Psoas muscle (tissue), 8 donors: ENCODE data around the gene RGL3. TPM values are rescaled to one million over a fixed set of nuclear protein-coding genes. Genes with fewer than 3 reads are reported as not detected.
"Not testable (repeated sequence)": the region's sequence is repeated elsewhere in the genome, so short reads cannot be mapped to it uniquely, and the experiment has no call there.

Experiments used
- ATAC-seq, 4 donors: fragments of 200-7000 bp; cut with Tn5 transposase; one replicate each; pipeline ENCODE4 v1.9.1; 2020; ENCODE audit warnings: moderate library complexity in 3 of 4, mild to moderate bottlenecking in 2 of 4
- DNase-seq, 2 donors: peaks; one replicate each; pipeline ENCODE4 v3.0.0-alpha.2; 2020
- H3K27ac ChIP-seq: fragments of 200-600 bp; one replicate; pipeline ENCODE4 v1.8.0; 2022
- H3K27me3 ChIP-seq, 3 donors: fragments of 200-600 bp in 1 of 3; one replicate each; pipeline versions ENCODE4 v1.6.1 to v1.8.0; 2013 to 2022; ENCODE audit warnings: low read length in 2 of 3, mild to moderate bottlenecking in 2 of 3, moderate library complexity in 1 of 3; ENCODE audit not compliant: insufficient read depth in 3 of 3
- H3K36me3 ChIP-seq, 2 donors: fragments of 200-600 bp in 1 of 2; one replicate each; pipeline versions ENCODE4 v1.6.1 to v1.8.0; 2013 to 2022; ENCODE audit warnings: low read depth in 1 of 2, mild to moderate bottlenecking in 1 of 2, moderate library complexity in 1 of 2; ENCODE audit not compliant: insufficient read depth in 1 of 2
- H3K4me1 ChIP-seq: fragments of 200-600 bp; one replicate; pipeline ENCODE4 v1.8.0; 2022
- H3K4me3 ChIP-seq: fragments of 200-600 bp; one replicate; pipeline ENCODE4 v1.8.0; 2022; ENCODE audit warnings: mild to moderate bottlenecking
- H3K9me3 ChIP-seq: fragments of 200-600 bp; one replicate; pipeline ENCODE4 v1.8.0; 2022
- CTCF ChIP-seq: fragments of 200-600 bp; IDR thresholded peaks from one replicate; pipeline ENCODE4 v1.8.0; 2022; ENCODE audit warnings: antibody characterized with exemption
- WGBS, 3 donors: extraction: QIAGEN DNeasy Blood & Tissue Kit; methylation state at CpG; one replicate each; pipeline versions ENCODE4 v1.1.6 to v1.1.7; 2013; 5-methylcytosine and 5-hydroxymethylcytosine counted together
- intact Hi-C, 2 donors: fragments of 100-400 bp; cut with DNase I; formaldehyde crosslinking; loops; one replicate each; pipeline versions ENCODE4 v1.11.0 to v1.14.2; 2022
- polyA plus RNA-seq, 3 donors: library from polyadenylated mRNA; stranded (reverse); fragments of 200-250 nt; gene quantifications; one replicate each; pipeline ENCODE4 v1.2.3, GENCODE V29; 2013
- total RNA-seq, 4 donors: library from RNA; stranded (reverse); fragmentation: NEBNext Ultra II Directional in 2 of 4; extraction: Animal tissue kit (Norgen Biotek cat#: 25700) in 2 of 4; gene quantifications; one replicate each; pipeline versions ENCODE4 v1.2.1 to v1.2.4, GENCODE V29; 2021 to 2023
- donor health status: healthy with polysubstance abuse.
- donor health status: DM: no; HTN: no; CAD: no; lungs with moderate emphysema.
- donor health status: Bipolar disorder and iron deficiency.
- donor health status: healthy.
- donor health status: DM: yes; HTN: yes; CAD: no.
- donor health status: DM: no; HTN: no; CAD: no.
- donor health status: DM: no; HTN: no; CAD: no.
- donor health status: DM: yes; HTN: yes; CAD: no.

The RGL3 gene
- total and polyA plus RNA-seq, 7 donors = 1.2 to 6.4 (median 2.2) TPM

- Histone ChIP-seq H3K27me3 (no peaks in the 10 kb centered on the region), H3K36me3 (peaks cover 0 to 31% of the 10 kb centered on the region in 2 donors), H3K4me3 (peak overlapping the region; percentile 64), H3K4me1 (peaks cover 5% of the 10 kb centered on the region), H3K27ac (peak overlapping the region; percentile 42), H3K9me3 (no peaks in the 10 kb centered on the region)
- ATAC-seq (peak in 1 of 4 donors; percentile 8), DNase-seq (no peak)
- intact Hi-C loops = no loop called here
- no peak for TF ChIP-seq CTCF
- WGBS, 3 donors = 80 to 84% (median 81%) methylated on average over 6 of the region's 6 CpGs
Observed at GRCh38 chr19:11356074-11356397, 63.1 kb downstream of the RGL3 start.

- H3K36me3 ChIP-seq = peaks cover 0 to 26% of the 10 kb centered on the region in 2 donors
- DNase-seq (peak; percentile 96), ATAC-seq (peak; percentile 93 to 99 (median 98))
- TF ChIP-seq CTCF = no peak
- peak within 1 kb of the TSS; percentile 42 for H3K27ac ChIP-seq
- intact Hi-C loops = no loop called here
- 3 to 13% (median 4%) methylated on average over 35 to 60 of the region's 62 CpGs for WGBS, 3 donors
- no peaks in the 10 kb centered on the region for H3K27me3 ChIP-seq
- peak within 1 kb of the TSS; percentile 64 for H3K4me3 ChIP-seq
- peaks cover 5% of the 10 kb centered on the region for H3K4me1 ChIP-seq
- H3K9me3 ChIP-seq = no peaks in the 10 kb centered on the region
Observed at GRCh38 chr19:11355160-11356073, 63.7 kb downstream of the RGL3 start, which contains the start of gene PLPPR2. TSS of gene PLPPR2 (plus strand) at chr19:11355432. CDS start at chr19:11357674, 2,242 bp downstream.

GRCh38 chr19:11354102-11354501 lies 65.0 kb downstream of the RGL3 start:
- peaks cover 0 to 13% of the 10 kb centered on the region in 2 donors for H3K36me3 ChIP-seq
- H3K4me3 ChIP-seq, H3K27ac ChIP-seq, DNase-seq, H3K9me3 ChIP-seq, H3K27me3 ChIP-seq, intact Hi-C loops, H3K4me1 ChIP-seq, ATAC-seq: not testable (repeated sequence)
- WGBS, 3 donors = 97% methylated on average over 4 of the region's 4 CpGs

- Histone ChIP-seq H3K9me3 (no peaks in the 10 kb centered on the region), H3K4me1 (peaks cover 12% of the 10 kb centered on the region), H3K27ac (no peak overlapping the region), H3K36me3 (no peaks in the 10 kb centered on the region), H3K4me3 (no peak overlapping the region), H3K27me3 (no peaks in the 10 kb centered on the region)
- ATAC-seq (no peak), DNase-seq (no peak)
- intact Hi-C loops = no loop called here
- 89 to 90% (median 90%) methylated on average over 4 of the region's 4 CpGs for WGBS, 3 donors
- TF ChIP-seq CTCF = no peak
Observed at GRCh38 chr19:11349171-11349570, 69.9 kb downstream of the RGL3 start.

- DNase-seq (no peak), ATAC-seq (no peak)
- H3K27me3 ChIP-seq = no peaks in the 10 kb centered on the region
- no peak overlapping the region for H3K4me3 ChIP-seq
- H3K9me3 ChIP-seq = no peaks in the 10 kb centered on the region
- peaks cover 0 to 8% of the 10 kb centered on the region in 2 donors for H3K36me3 ChIP-seq
- 65 to 79% (median 71%) methylated on average over 7 of the region's 7 CpGs for WGBS, 3 donors
- H3K27ac ChIP-seq = peak overlapping the region; percentile 76
- intact Hi-C loops = no loop called here
- H3K4me1 ChIP-seq = peaks cover 14% of the 10 kb centered on the region
- TF ChIP-seq CTCF = no peak
Observed at GRCh38 chr19:11347546-11348039, 71.5 kb downstream of the RGL3 start.
